HepG2 (cell line): ENCODE data around the gene POLA2. TPM values are rescaled to one million over a fixed set of nuclear protein-coding genes. Genes with fewer than 3 reads are reported as not detected.

Source experiments
- ATF1 ChIP-seq: IDR thresholded peaks from 2 replicates; pipeline ENCODE4 v1.6.1; 2016; ENCODE audit warnings: mild to moderate bottlenecking, control low read depth
- CBX2 ChIP-seq, 2 experiments: fragments of 200-600 bp in 1 of 2; sonication (generic); formaldehyde crosslinking in 1 of 2; IDR thresholded peaks; 2 replicates each; pipeline versions ENCODE4 v1.7.0 to v1.8.1; 2018 to 2022; ENCODE audit warnings: low read depth in 2 of 2, low read length in 1 of 2, mild to moderate bottlenecking in 1 of 2, missing genetic modification reagents in 1 of 2
- KLF11 ChIP-seq: IDR thresholded peaks from 2 replicates; pipeline ENCODE4 v1.6.1; 2016; ENCODE audit warnings: missing compliant biosample characterization
- NFE2L1 ChIP-seq: sonication (generic); formaldehyde crosslinking; IDR thresholded peaks from 2 replicates; pipeline ENCODE4 v1.4.0; 2020; ENCODE audit warnings: missing genetic modification reagents, mild to moderate bottlenecking, borderline replicate concordance
- NFIB ChIP-seq: sonication (generic); formaldehyde crosslinking; IDR thresholded peaks from 2 replicates; pipeline ENCODE4 v1.9.0; 2021; ENCODE audit warnings: missing genetic modification reagents, mild to moderate bottlenecking, borderline replicate concordance
- NKX3-1 ChIP-seq: sonication (generic); formaldehyde crosslinking; IDR thresholded peaks from 2 replicates; pipeline ENCODE4 v1.5.0; 2020; ENCODE audit warnings: missing genetic modification reagents
- REXO4 ChIP-seq: sonication (generic); formaldehyde crosslinking; IDR thresholded peaks from 2 replicates; pipeline ENCODE4 v1.8.0; 2022; ENCODE audit warnings: missing genetic modification reagents, mild to moderate bottlenecking, borderline replicate concordance
- RFXANK ChIP-seq: IDR thresholded peaks from 2 replicates; pipeline ENCODE4 v1.6.1; 2016
- TAF15 ChIP-seq: fragments of 200-400 bp; formaldehyde crosslinking; IDR thresholded peaks from one replicate; pipeline ENCODE4 v1.6.1; 2018; ENCODE audit warnings: mild to moderate bottlenecking, low read depth, low read length; ENCODE audit not compliant: poor library complexity, severe bottlenecking
- ZFYVE20 ChIP-seq: sonication (generic); formaldehyde crosslinking; IDR thresholded peaks from 2 replicates; pipeline ENCODE4 v1.8.0; 2023; ENCODE audit warnings: low read depth, mild to moderate bottlenecking, moderate library complexity, missing genetic modification reagents, borderline replicate concordance
- ZNF615 ChIP-seq: sonication (generic); formaldehyde crosslinking; IDR thresholded peaks from 2 replicates; pipeline ENCODE4 v1.5.0; 2020; ENCODE audit warnings: mild to moderate bottlenecking, missing genetic modification reagents, borderline replicate concordance
- ZNF652 ChIP-seq: IDR thresholded peaks from 2 replicates; pipeline ENCODE4 v1.6.1; 2016; ENCODE audit warnings: low read depth, borderline replicate concordance
- polyA plus RNA-seq, 8 experiments: library from polyadenylated mRNA; depleted of rRNA in 3 of 8; stranded (reverse) in 7 of 8; unstranded in 1 of 8; fragments of >200 nt; fragmentation: Illumina TruSeq in 4 of 8; extraction: Trizol in 4 of 8; gene quantifications; 2 replicates each; pipeline versions ENCODE4 v1.2.1 to v1.2.3, GENCODE V29; 2011 to 2016; ENCODE audit warnings: low read depth in 4 of 8, missing spikeins in 1 of 8, mixed read lengths in 1 of 8; ENCODE audit not compliant: insufficient read depth in 1 of 8
- total RNA-seq, 5 experiments: library from RNA; depleted of rRNA; stranded (reverse); fragments of >200 nt; fragmentation: Illumina TruSeq; extraction: Trizol; gene quantifications; 2 replicates each; pipeline ENCODE4 v1.2.3, GENCODE V29; 2016; ENCODE audit warnings: low read depth in 1 of 5
- TF ChIP-seq, protein P1 (sequence below): sonication (generic); formaldehyde crosslinking; IDR thresholded peaks from one replicate; pipeline ENCODE4 v1.5.1; 2020; ENCODE audit warnings: mild to moderate bottlenecking, missing genetic modification reagents; ENCODE audit errors: not compliant biosample characterization
- TF ChIP-seq, protein P2 (sequence below): sonication (generic); formaldehyde crosslinking; IDR thresholded peaks from 2 replicates; pipeline ENCODE4 v1.4.0; 2020; ENCODE audit warnings: mild to moderate bottlenecking, missing genetic modification reagents
- TF ChIP-seq, protein P3 (sequence below): sonication (generic); formaldehyde crosslinking; IDR thresholded peaks from 2 replicates; pipeline ENCODE4 v1.4.0; 2020; ENCODE audit warnings: mild to moderate bottlenecking, missing genetic modification reagents

Gene POLA2
- total and polyA plus RNA-seq, 2 of the 13 experiments (the other 11 are each of a cell fraction or from before 2014, with no cell fraction given) = 9.7 to 15.6 TPM

DNA sequence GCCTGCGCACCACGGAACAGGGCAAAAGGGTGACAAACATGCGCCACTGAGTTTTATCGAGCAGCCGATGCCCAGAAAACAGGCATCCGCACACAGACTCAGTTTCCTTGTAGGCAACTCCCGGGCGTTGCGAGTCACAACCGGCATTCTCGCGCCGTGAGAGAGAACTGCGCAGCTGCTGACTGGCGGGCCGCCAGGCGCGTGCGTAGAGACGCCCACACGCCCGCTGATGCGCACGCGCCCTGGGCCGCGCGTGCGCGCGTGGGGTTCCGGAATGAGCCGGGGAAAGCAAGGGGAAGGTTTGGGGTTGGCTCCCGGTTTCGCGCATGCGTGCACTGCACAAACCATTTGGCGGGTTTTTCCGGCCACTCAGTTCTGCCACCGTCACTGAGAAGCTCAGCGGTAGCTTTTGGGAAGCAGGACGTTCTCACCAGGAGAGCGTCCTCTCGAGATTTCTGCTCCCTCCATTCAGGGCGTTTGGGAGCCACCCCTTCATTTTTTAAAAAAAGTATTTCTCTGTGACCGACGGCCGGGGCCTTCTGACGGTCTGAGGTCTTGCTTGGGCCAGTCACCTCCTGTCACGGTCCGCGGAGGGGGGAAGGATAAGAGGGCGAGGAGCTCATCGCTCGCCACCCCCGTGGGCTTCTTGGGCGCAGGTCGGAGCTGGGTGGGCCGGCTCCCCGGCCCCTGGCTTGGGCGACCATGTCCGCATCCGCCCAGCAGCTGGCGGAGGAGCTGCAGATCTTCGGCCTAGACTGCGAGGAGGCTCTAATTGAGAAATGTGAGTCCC, at the start of gene POLA2 (continued):
- TF ChIP-seq, protein P1, sequence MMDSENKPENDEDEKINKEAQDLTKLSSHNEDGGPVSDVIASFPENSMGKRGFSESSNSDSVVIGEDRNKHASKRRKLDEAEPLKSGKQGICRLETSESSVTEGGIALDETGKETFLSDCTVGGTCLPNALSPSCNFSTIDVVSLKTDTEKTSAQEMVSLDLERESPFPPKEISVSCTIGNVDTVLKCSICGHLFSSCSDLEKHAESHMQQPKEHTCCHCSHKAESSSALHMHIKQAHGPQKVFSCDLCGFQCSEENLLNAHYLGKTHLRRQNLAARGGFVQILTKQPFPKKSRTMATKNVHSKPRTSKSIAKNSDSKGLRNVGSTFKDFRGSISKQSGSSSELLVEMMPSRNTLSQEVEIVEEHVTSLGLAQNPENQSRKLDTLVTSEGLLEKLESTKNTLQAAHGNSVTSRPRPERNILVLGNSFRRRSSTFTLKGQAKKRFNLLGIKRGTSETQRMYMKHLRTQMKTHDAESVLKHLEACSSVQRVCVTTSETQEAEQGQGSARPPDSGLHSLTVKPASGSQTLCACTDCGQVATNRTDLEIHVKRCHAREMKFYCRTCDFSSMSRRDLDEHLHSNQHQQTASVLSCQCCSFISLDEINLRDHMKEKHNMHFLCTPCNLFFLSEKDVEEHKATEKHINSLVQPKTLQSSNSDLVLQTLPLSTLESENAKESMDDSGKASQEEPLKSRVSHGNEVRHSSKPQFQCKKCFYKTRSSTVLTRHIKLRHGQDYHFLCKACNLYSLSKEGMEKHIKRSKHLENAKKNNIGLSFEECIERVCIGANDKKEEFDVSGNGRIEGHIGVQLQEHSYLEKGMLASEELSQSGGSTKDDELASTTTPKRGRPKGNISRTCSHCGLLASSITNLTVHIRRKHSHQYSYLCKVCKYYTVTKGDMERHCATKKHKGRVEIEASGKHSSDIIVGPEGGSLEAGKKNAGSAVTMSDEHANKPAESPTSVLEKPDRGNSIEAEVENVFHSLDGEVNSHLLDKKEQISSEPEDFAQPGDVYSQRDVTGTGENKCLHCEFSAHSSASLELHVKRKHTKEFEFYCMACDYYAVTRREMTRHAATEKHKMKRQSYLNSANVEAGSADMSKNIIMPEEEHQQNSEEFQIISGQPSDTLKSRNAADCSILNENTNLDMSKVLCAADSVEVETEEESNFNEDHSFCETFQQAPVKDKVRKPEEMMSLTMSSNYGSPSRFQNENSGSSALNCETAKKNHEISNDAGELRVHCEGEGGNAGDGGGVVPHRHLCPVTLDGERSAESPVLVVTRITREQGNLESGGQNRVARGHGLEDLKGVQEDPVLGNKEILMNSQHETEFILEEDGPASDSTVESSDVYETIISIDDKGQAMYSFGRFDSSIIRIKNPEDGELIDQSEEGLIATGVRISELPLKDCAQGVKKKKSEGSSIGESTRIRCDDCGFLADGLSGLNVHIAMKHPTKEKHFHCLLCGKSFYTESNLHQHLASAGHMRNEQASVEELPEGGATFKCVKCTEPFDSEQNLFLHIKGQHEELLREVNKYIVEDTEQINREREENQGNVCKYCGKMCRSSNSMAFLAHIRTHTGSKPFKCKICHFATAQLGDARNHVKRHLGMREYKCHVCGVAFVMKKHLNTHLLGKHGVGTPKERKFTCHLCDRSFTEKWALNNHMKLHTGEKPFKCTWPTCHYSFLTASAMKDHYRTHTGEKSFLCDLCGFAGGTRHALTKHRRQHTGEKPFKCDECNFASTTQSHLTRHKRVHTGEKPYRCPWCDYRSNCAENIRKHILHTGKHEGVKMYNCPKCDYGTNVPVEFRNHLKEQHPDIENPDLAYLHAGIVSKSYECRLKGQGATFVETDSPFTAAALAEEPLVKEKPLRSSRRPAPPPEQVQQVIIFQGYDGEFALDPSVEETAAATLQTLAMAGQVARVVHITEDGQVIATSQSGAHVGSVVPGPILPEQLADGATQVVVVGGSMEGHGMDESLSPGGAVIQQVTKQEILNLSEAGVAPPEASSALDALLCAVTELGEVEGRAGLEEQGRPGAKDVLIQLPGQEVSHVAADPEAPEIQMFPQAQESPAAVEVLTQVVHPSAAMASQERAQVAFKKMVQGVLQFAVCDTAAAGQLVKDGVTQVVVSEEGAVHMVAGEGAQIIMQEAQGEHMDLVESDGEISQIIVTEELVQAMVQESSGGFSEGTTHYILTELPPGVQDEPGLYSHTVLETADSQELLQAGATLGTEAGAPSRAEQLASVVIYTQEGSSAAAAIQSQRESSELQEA (CRISPR knock-in tag) = peak; percentile 78
- TF ChIP-seq NKX3-1 (CRISPR knock-in tag) (no peak), NFE2L1 (CRISPR knock-in tag) (no peak), TAF15 (no peak), CBX2 (IDR thresholded peaks at IDR 0.05; ENCODE audit: low read depth, low read length) (no peak), CBX2 (CRISPR knock-in tag; IDR thresholded peaks at IDR 0.05; ENCODE audit: low read depth) (no peak), ATF1 (no peak), ZFYVE20 (no peak), ZNF652 (CRISPR knock-in tag) (no peak), REXO4 (CRISPR knock-in tag) (no peak), KLF11 (0 out of 2 replicates have a peak, but pooled peaks have one; percentile 68), ZNF615 (no peak), RFXANK (no peak), NFIB (no peak)
- TF ChIP-seq, protein P2, sequence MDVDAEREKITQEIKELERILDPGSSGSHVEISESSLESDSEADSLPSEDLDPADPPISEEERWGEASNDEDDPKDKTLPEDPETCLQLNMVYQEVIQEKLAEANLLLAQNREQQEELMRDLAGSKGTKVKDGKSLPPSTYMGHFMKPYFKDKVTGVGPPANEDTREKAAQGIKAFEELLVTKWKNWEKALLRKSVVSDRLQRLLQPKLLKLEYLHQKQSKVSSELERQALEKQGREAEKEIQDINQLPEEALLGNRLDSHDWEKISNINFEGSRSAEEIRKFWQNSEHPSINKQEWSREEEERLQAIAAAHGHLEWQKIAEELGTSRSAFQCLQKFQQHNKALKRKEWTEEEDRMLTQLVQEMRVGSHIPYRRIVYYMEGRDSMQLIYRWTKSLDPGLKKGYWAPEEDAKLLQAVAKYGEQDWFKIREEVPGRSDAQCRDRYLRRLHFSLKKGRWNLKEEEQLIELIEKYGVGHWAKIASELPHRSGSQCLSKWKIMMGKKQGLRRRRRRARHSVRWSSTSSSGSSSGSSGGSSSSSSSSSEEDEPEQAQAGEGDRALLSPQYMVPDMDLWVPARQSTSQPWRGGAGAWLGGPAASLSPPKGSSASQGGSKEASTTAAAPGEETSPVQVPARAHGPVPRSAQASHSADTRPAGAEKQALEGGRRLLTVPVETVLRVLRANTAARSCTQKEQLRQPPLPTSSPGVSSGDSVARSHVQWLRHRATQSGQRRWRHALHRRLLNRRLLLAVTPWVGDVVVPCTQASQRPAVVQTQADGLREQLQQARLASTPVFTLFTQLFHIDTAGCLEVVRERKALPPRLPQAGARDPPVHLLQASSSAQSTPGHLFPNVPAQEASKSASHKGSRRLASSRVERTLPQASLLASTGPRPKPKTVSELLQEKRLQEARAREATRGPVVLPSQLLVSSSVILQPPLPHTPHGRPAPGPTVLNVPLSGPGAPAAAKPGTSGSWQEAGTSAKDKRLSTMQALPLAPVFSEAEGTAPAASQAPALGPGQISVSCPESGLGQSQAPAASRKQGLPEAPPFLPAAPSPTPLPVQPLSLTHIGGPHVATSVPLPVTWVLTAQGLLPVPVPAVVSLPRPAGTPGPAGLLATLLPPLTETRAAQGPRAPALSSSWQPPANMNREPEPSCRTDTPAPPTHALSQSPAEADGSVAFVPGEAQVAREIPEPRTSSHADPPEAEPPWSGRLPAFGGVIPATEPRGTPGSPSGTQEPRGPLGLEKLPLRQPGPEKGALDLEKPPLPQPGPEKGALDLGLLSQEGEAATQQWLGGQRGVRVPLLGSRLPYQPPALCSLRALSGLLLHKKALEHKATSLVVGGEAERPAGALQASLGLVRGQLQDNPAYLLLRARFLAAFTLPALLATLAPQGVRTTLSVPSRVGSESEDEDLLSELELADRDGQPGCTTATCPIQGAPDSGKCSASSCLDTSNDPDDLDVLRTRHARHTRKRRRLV (CRISPR knock-in tag) = peak; percentile 54; the same call in 1 of the 2 replicates
- TF ChIP-seq, protein P3, sequence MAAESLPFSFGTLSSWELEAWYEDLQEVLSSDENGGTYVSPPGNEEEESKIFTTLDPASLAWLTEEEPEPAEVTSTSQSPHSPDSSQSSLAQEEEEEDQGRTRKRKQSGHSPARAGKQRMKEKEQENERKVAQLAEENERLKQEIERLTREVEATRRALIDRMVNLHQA (CRISPR knock-in tag) = no peak
